ENCODE results near the gene LRP5.

DNA sequence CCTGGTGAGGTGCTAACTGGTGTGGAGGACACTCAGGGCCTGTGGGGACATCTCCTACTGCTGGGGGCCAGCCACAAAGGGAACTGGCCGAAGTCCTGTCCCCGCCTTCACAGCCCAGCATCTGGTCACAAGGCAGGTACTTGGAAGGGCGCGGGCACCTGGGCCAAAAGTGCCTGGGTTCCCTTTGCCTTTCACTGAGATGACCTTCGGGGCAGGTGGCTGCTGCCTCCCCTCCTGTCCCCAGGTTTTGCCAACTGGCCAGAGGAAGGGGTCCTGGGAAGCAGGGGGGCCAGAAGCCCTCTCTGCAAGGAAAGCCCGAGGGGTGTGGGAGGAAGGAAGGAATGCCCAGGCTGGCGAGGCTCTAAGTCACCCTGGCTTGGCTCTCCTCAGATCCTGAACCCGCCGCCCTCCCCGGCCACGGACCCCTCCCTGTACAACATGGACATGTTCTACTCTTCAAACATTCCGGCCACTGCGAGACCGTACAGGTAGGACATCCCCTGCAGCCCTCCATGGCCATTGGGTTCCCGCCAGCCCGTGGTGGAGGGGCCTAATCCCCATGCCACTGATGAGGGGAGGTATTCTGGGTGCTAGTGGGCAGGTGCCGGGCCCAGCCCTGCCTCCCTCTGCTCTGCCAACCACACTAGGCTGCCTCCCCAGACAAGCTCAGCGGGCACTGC is 133.8 kb downstream of the LRP5 start:
- TF ChIP-seq POLR2A (IDR thresholded peaks at IDR 0.05), result no peak
- TF ChIP-seq, protein P1, sequence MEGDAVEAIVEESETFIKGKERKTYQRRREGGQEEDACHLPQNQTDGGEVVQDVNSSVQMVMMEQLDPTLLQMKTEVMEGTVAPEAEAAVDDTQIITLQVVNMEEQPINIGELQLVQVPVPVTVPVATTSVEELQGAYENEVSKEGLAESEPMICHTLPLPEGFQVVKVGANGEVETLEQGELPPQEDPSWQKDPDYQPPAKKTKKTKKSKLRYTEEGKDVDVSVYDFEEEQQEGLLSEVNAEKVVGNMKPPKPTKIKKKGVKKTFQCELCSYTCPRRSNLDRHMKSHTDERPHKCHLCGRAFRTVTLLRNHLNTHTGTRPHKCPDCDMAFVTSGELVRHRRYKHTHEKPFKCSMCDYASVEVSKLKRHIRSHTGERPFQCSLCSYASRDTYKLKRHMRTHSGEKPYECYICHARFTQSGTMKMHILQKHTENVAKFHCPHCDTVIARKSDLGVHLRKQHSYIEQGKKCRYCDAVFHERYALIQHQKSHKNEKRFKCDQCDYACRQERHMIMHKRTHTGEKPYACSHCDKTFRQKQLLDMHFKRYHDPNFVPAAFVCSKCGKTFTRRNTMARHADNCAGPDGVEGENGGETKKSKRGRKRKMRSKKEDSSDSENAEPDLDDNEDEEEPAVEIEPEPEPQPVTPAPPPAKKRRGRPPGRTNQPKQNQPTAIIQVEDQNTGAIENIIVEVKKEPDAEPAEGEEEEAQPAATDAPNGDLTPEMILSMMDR (IDR thresholded peaks at IDR 0.05), result no peak
- no peak for TF ChIP-seq POLR2AphosphoS5 (IDR thresholded peaks at IDR 0.05)
- TF ChIP-seq EP300 (IDR thresholded peaks at IDR 0.05), result no peak

All from gastroesophageal sphincter (tissue), 3 donors.